ENCODE results near the gene IGF2BP2.

IGF2BP2 gene

DNA sequence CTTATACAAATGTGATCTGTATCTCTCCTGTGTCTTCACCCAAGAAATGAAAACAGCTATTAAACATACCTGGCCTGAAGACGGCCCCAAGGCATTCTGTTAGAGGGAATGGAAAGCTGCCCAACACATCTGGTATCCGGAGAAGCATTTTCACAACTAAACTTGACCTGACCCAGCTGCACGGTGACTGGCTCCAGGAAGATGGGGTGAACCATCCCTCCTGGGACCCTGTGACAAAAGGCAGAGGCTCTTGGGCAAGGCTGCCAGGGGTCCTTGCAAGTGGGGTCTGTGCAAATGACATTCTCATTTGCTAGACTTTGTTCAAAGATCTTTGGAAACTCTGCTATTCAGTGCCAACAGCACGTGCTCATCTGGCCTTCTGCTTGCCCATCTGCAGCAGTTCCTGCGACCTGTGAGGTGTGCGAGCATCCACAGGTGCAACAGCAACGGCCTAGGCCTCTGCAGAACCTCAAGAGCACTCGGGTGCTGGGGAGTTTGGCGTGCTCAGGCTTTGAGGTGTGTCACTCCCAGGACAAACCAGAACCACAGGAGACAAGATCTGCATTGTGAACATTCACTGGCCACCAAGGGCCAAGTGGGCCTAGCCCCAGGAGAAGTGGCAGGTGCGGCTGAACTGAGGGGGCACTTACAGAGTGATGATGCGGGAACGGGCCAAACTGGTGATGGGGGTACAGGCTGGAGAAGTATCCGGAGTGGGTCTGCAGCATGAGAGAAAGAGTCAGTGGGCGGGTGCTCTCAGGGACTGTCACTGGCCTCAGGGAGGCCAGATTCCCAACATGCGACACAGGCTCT lies 166.9 kb downstream of the IGF2BP2 start:
- no peak for FAIRE-seq
- TF ChIP-seq, protein P1, sequence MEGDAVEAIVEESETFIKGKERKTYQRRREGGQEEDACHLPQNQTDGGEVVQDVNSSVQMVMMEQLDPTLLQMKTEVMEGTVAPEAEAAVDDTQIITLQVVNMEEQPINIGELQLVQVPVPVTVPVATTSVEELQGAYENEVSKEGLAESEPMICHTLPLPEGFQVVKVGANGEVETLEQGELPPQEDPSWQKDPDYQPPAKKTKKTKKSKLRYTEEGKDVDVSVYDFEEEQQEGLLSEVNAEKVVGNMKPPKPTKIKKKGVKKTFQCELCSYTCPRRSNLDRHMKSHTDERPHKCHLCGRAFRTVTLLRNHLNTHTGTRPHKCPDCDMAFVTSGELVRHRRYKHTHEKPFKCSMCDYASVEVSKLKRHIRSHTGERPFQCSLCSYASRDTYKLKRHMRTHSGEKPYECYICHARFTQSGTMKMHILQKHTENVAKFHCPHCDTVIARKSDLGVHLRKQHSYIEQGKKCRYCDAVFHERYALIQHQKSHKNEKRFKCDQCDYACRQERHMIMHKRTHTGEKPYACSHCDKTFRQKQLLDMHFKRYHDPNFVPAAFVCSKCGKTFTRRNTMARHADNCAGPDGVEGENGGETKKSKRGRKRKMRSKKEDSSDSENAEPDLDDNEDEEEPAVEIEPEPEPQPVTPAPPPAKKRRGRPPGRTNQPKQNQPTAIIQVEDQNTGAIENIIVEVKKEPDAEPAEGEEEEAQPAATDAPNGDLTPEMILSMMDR (IDR thresholded peaks at IDR 0.05; ENCODE audit: insufficient read depth, missing control alignments), result no peak
- no peak for DNase-seq (ENCODE audit: insufficient read length, low spot score)

DNA sequence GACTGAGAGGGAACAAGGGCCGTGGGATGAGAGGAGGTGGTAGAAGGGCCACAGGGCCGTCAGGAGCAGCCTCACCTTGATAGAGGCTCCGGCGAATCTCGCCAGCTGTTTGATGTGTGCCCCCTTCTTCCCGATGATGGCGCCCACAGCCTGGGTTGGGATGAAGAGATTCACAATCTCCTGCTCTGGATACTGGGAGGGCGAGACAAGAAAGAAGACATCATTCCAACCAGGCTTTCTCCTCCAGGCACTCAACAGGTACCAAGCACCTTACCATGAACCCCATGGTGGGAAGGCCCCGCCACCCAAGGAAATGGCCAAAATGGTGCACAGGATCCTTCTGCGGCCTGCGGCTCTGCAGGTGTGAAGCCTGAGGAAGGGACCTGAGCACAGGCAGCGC lies 167.6 kb downstream of the IGF2BP2 start:
- DNase-seq (ENCODE audit: insufficient read length, low spot score) (no peak), FAIRE-seq (no peak)
- TF ChIP-seq, protein P1 (IDR thresholded peaks at IDR 0.05; ENCODE audit: insufficient read depth, missing control alignments), result no peak

DNA sequence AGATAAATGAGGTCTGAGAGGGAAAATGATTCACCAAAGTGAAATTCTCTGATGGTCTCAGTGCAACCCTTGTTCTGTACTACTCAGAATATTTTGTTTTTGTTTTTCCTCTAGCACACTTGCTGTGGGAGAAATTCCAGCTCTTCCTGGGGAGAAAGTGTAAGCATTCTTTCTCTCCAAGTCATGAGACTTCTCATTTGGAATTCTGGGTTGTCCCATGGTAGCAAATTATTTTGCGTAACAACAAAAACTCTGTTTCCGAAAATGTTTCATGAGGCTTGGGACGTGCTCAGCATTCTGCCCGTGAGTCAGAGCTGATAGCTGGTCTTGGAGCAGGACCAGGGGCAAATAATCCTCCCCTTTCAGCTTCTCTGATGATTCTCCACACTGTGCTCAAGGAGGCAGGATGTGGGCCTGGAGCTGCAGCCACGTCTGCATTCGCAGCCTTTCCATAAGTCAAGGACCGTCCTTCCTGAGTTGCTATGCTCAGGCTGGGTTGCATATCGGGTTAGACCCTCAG lies 168.5 kb downstream of the IGF2BP2 start:
- DNase-seq (ENCODE audit: insufficient read length, low spot score) (no peak), FAIRE-seq (no peak)
- TF ChIP-seq, protein P1 (IDR thresholded peaks at IDR 0.05; ENCODE audit: insufficient read depth, missing control alignments), result no peak

DNA sequence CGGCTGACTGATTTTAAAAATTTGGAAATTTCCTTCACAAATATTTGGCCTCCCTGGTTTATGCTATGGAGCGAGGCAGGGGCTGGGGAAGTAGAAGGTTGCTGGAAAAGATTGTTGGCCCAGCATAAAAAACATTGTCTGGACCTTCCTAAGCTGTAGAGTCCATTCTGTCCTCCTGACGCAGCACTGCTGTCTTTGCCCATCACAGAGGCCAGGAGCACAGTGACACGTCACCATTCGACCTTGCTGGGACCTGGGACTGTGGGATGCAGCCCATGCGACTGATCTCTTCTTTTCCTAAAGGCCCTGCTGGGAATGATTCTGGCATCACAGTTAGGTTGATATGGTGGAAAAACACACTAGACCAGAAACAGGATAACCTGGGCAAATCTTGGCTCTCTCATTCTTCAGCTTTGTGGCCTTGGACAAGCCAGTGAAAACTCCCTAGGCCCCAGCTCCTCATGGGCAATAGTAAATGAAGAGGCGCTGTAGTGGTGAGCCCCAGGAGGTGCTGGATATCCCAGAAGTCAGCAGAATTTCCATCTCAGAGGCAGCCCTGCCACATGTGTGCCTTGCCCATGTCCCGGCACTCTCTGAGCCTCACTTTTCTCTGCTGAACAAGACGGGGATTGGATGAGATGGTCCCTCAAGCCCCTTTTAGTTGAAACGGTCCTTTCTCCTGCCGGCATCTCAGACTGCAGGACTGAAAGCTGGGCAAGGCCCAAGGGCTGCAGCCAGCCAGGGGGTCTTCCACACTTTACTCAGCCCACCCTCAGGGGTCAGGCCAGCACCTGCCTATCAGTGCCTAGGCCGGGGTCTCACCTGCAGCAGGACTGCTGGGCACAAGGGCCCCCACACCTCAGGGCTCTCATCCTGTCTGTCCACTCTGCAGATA lies 169.2 kb downstream of the IGF2BP2 start:
- TF ChIP-seq, protein P1 (IDR thresholded peaks at IDR 0.05; ENCODE audit: insufficient read depth, missing control alignments), result no peak
- no peak for DNase-seq (ENCODE audit: insufficient read length, low spot score)
- no peak for FAIRE-seq

DNA sequence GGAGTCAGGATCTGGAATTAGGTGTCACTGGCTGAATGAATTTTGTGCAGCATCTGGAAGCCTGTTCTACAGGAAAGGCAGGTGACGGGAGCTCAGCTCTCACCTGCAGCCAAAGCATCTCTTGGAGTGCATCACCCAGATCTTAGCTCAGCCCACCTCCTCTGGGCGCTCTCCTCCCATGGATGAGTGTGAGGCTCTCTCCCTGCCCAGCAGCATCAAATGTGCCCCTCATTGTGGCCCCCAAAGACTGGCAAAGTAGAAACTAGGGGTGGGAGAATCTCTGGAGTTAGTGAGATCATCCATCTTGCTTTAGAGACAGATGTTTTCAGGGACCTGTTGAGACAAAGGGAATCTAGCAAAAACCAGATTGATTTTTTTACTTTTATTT lies 170.1 kb downstream of the IGF2BP2 start:
- TF ChIP-seq, protein P1 (IDR thresholded peaks at IDR 0.05; ENCODE audit: insufficient read depth, missing control alignments), result no peak
- DNase-seq (ENCODE audit: insufficient read length, low spot score) (no peak), FAIRE-seq (no peak)

DNA sequence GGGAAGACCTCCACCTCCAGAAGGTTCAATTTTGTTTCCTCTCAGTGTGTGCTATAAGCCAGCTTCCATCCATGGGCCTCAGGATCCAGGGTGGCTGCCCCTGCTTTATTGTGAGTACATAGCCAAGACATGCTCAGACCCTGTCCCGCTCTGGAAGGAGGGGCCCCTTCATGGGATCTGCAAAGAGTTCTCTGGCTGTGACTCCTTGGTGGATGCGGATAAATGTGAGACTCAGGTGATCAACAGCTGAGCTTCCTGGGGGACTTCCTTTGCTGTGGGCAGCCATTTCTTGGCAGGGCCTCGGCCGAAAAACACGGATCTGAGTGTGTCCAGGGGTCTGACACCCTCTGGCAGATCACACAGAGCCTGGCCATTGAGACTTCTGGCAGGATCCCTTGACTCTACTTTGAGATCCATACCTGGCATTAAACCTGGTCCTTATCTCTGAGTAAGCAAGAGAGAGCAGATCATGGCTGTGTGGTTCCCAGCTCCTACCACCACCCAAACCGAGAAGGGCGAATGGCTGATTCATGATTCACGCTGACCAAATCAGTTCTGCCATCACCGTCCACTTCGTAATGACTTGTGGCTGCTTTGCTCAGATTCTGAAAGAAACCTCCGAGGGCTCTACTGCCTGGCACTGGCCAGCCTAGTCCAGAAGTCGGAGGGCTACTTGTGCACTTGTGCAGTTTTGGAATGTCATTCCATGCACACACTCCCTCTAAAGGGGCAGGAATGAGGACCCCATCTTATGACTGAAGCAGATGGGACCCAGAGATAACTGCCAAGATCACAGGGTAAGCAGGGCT lies 170.7 kb downstream of the IGF2BP2 start:
- FAIRE-seq, result no peak
- TF ChIP-seq, protein P1 (IDR thresholded peaks at IDR 0.05; ENCODE audit: insufficient read depth, missing control alignments), result no peak
- DNase-seq (ENCODE audit: insufficient read length, low spot score), result no peak

Data from D721Med (cell line).